IPS-15b (cell line): ENCODE measurements around the gene TAF10.

Source experiments
- H3K27me3 ChIP-seq: one replicate; pipeline ENCODE4 v1.6.1; 2013; ENCODE audit warnings: low read length; ENCODE audit not compliant: control insufficient read depth, insufficient read depth
- H3K36me3 ChIP-seq: one replicate; pipeline ENCODE4 v1.6.1; 2013; ENCODE audit warnings: low read length; ENCODE audit not compliant: control insufficient read depth, insufficient read depth
- H3K4me1 ChIP-seq: one replicate; pipeline ENCODE4 v1.6.1; 2013; ENCODE audit warnings: mild to moderate bottlenecking, low read length; ENCODE audit not compliant: control insufficient read depth, insufficient read depth
- H3K4me3 ChIP-seq: one replicate; pipeline ENCODE4 v1.5.1; 2013; ENCODE audit warnings: low read depth, low read length
- H3K9ac ChIP-seq: one replicate; pipeline ENCODE4 v1.6.1; 2013; ENCODE audit warnings: low read depth, mild to moderate bottlenecking, low read length
- H3K9me3 ChIP-seq: one replicate; pipeline ENCODE4 v1.6.1; 2013; ENCODE audit warnings: mild to moderate bottlenecking, low read length; ENCODE audit not compliant: control insufficient read depth, insufficient read depth

TAF10 gene

GRCh38 chr11:6619004-6619745 lies 7.2 kb upstream of the TAF10 start, which contains the start of gene TPP1:
Gene TPP1 (minus strand): TSS chr11:6619422. CDS start chr11:6619400, 22 bp downstream.
- peak within 1 kb of the TSS; percentile 85 for H3K9ac ChIP-seq
- H3K4me3 ChIP-seq = peak within 1 kb of the TSS; percentile 99
- H3K4me1 ChIP-seq = no peaks in the 10 kb centered on the region
- no peaks in the 10 kb centered on the region for H3K9me3 ChIP-seq
- H3K36me3 ChIP-seq = no peaks in the 10 kb centered on the region
- no peaks in the 10 kb centered on the region for H3K27me3 ChIP-seq

GRCh38 chr11:6618117-6619003 lies 6.3 kb upstream of the TAF10 start:
- Histone ChIP-seq H3K9me3 (no peaks in the 10 kb centered on the region), H3K27me3 (no peaks in the 10 kb centered on the region), H3K4me1 (no peaks in the 10 kb centered on the region), H3K36me3 (no peaks in the 10 kb centered on the region), H3K4me3 (peak overlapping the region; percentile 99), H3K9ac (peak overlapping the region; percentile 85)

GRCh38 chr11:6617315-6617781 lies 5.3 kb upstream of the TAF10 start:
- Histone ChIP-seq H3K4me3 (no peak overlapping the region), H3K9me3 (no peaks in the 10 kb centered on the region), H3K4me1 (no peaks in the 10 kb centered on the region), H3K27me3 (no peaks in the 10 kb centered on the region), H3K36me3 (no peaks in the 10 kb centered on the region), H3K9ac (no peak overlapping the region)

- Histone ChIP-seq H3K27me3 (no peaks in the 10 kb centered on the region), H3K9me3 (no peaks in the 10 kb centered on the region), H3K4me1 (no peaks in the 10 kb centered on the region), H3K4me3 (no peak overlapping the region), H3K9ac (no peak overlapping the region), H3K36me3 (no peaks in the 10 kb centered on the region)
Measured at GRCh38 chr11:6616596-6617250, 4.7 kb upstream of the TAF10 start.

- H3K9ac ChIP-seq = no peak overlapping the region
- H3K9me3 ChIP-seq = no peaks in the 10 kb centered on the region
- no peak overlapping the region for H3K4me3 ChIP-seq
- H3K27me3 ChIP-seq = no peaks in the 10 kb centered on the region
- H3K36me3 ChIP-seq = peaks cover under 1% of the 10 kb centered on the region
- H3K4me1 ChIP-seq = peaks cover 2% of the 10 kb centered on the region
Measured at GRCh38 chr11:6615882-6616585, 4.0 kb upstream of the TAF10 start.

GRCh38 chr11:6615046-6615445 lies 3.0 kb upstream of the TAF10 start:
- Histone ChIP-seq H3K36me3 (peaks cover 10% of the 10 kb centered on the region), H3K4me3 (no peak overlapping the region), H3K27me3 (no peaks in the 10 kb centered on the region), H3K4me1 (peaks cover 4% of the 10 kb centered on the region), H3K9ac (no peak overlapping the region), H3K9me3 (no peaks in the 10 kb centered on the region)

GRCh38 chr11:6614446-6614845 lies 2.4 kb upstream of the TAF10 start:
- no peaks in the 10 kb centered on the region for H3K9me3 ChIP-seq
- peaks cover 16% of the 10 kb centered on the region for H3K36me3 ChIP-seq
- H3K27me3 ChIP-seq = no peaks in the 10 kb centered on the region
- H3K9ac ChIP-seq = no peak overlapping the region
- peaks cover 4% of the 10 kb centered on the region for H3K4me1 ChIP-seq
- H3K4me3 ChIP-seq = no peak overlapping the region

- no peaks in the 10 kb centered on the region for H3K27me3 ChIP-seq
- peaks cover 22% of the 10 kb centered on the region for H3K36me3 ChIP-seq
- no peak overlapping the region for H3K9ac ChIP-seq
- H3K4me3 ChIP-seq = no peak overlapping the region
- H3K9me3 ChIP-seq = no peaks in the 10 kb centered on the region
- H3K4me1 ChIP-seq = peaks cover 4% of the 10 kb centered on the region
Measured at GRCh38 chr11:6613496-6613895, 1.5 kb upstream of the TAF10 start.

GRCh38 chr11:6611963-6612212 lies 128 bp downstream of the TAF10 start:
- Histone ChIP-seq H3K36me3 (peaks cover 30% of the 10 kb centered on the region), H3K9me3 (no peaks in the 10 kb centered on the region), H3K4me3 (peak overlapping the region; percentile 100), H3K27me3 (no peaks in the 10 kb centered on the region), H3K4me1 (peaks cover 9% of the 10 kb centered on the region), H3K9ac (peak overlapping the region; percentile 57)

- H3K4me3 ChIP-seq = peak overlapping the region; percentile 100
- H3K9ac ChIP-seq = peak overlapping the region; percentile 57
- H3K27me3 ChIP-seq = no peaks in the 10 kb centered on the region
- H3K36me3 ChIP-seq = peaks cover 30% of the 10 kb centered on the region
- no peaks in the 10 kb centered on the region for H3K9me3 ChIP-seq
- peaks cover 14% of the 10 kb centered on the region for H3K4me1 ChIP-seq
Measured at GRCh38 chr11:6611092-6611962, 689 bp downstream of the TAF10 start.
